Iris pigment epithelial cell (primary cell): ENCODE data around the gene EPHA5.
A peak's percentile ranks its signal among the peaks of the same experiment; 100 is the strongest.

Experiments
- DNase-seq: peaks from one replicate; pipeline ENCODE4 v3.0.0-alpha.2; 2011; ENCODE audit warnings: low read depth

The EPHA5 gene

GRCh38 chr4:65495439-65495838 is 174.8 kb downstream of the EPHA5 start:
- no peak for DNase-seq

GRCh38 chr4:65482410-65482809 is 187.9 kb downstream of the EPHA5 start:
- DNase-seq: peak; percentile 76

- DNase-seq: no peak
These were observed 197.8 kb downstream of the EPHA5 start for GRCh38 chr4:65472531-65472930.

- DNase-seq: no peak
These were observed 203.1 kb downstream of the EPHA5 start for GRCh38 chr4:65467068-65467680.

DNA sequence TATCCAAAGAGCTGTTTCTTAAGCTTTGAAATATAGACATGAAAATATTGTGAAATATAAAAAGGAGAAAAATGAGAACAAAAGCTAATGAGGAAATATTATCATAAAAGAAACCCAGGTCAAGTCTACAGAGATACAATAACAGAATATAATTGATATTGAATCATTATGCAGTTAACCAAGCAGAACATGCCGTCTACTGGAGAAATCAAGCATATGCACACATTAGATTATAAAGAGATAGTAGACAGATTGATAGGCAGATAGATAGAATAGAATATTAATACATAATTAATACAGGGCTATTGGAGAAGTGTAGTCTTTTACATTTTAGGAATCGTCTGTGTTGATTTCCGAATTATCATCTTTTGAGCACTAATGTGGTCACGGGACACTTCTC is 208.5 kb downstream of the EPHA5 start:
- no peak for DNase-seq

- no peak for DNase-seq
These were observed 213.3 kb downstream of the EPHA5 start for GRCh38 chr4:65457011-65457410.

DNA sequence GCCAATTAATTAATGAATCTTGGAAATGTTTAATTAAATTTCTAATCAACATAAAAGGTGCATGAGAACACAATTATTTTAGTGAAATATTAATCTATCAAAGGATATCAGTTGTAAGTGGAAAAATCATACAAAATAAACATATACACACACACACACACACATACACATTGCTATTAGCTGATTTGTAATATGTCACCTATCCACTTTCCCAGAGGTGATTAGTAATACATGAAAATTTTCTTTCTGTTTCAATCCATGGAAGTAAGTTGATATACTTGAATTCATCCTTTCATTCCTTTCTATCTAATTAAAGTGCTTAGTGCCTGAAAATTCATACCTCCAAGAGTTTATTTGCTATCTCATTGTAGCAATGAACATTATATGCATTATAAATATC is 213.7 kb downstream of the EPHA5 start:
- DNase-seq: no peak

DNA sequence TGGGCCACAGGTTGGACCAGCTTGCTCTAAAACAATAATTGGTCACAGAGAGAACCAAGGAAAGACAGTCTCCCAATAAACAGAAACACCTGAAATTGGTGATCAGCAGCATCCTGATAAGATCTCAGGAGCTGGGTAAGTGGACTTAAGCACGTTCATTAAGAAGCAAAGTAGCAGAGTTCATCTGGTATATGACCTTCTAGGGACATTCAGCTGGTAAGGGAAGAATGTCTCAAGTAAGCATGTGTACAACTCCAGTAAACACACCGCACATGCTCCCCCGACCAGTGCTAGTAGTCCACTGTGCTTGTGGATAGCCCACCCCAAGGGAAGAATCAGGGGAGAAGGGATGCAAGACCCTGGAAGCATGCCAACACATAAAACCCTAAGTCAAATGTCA is 216.9 kb downstream of the EPHA5 start:
- no peak for DNase-seq

- no peak for DNase-seq
These were observed 219.4 kb downstream of the EPHA5 start for GRCh38 chr4:65450899-65451298.

GRCh38 chr4:65437102-65437501 is 233.2 kb downstream of the EPHA5 start:
- no peak for DNase-seq

DNA sequence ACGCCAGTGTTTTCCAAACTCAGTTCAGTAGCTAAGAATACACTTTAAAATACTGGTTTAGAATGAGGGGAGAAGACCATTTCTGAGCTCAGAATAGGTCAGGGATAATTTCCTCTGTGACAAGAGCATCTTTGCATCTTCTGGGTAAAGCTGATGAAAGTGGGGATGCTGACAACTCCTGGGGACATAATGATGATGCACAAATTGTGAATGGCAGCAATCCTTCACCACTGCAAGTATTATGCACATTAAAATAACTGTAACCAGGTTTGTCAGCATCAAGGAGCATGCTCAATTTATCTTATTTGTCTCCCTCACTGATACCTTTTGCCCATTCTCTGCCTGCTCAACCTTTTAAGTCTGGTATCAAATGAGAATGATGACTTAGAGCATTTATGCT is 248.2 kb downstream of the EPHA5 start:
- no peak for DNase-seq

GRCh38 chr4:65420036-65420435 is 250.3 kb downstream of the EPHA5 start:
- no peak for DNase-seq

GRCh38 chr4:65416891-65417290 is 253.4 kb downstream of the EPHA5 start:
- peak; percentile 8 for DNase-seq

DNA sequence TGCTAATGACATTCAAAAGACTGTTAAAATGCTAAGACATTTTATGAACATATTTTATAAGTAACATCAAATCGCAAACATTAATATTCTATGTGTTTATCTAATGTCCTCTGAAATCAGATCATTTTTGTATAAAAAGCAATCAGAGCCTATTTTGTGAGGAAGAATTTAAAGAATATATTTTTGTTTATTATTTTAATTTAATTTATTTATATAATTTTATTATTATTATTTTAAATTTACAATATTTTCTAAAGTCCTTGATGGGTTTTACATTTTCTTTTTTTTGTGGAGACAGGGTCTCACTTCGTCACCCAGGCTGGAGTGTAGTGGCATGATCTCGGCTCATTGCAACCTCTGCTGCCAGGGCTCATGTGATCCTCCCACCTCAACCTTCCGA is 262.8 kb downstream of the EPHA5 start:
- DNase-seq: no peak

- DNase-seq: no peak
These were observed 269.2 kb downstream of the EPHA5 start for GRCh38 chr4:65401083-65401482.

DNA sequence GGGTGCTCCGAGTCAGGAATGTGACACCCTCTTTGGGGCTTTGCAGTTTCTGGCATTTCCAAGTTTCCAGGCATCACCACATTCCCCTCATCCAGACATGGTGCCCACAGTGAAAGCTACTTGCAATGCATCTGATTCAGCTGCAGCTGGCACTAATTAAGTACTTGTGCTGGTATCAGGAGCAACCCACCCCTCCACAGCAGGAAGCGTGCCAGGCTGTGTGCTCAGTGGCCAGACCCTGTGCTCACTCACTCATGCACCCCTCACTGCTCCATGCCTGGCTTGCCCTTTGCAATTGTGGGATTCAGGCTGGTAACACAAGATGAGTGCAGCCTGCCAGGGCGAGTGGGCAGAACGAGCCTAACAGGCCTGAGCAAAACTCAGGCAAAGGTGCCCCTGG is 271.2 kb downstream of the EPHA5 start:
- no peak for DNase-seq

DNA sequence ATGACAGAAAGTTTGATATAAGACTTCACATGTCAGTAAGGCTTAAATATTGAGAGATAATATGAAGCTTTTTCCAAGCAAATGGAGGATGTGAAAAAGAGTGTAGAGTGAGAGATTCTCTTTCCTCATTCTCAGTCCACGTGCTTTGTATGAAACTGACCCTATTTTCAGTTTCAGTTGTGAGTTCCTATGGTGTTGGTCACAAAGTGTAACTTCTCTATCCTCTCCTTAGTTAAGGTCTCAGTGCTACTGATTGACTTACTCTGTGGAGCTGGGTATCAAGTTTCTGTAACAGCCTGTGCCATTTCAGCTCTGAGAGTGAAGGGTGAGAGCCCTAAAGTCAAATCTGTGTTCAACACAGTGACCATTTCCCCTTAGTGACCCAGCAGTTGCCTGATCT is 277.2 kb downstream of the EPHA5 start:
- DNase-seq: peak; percentile 3

DNA sequence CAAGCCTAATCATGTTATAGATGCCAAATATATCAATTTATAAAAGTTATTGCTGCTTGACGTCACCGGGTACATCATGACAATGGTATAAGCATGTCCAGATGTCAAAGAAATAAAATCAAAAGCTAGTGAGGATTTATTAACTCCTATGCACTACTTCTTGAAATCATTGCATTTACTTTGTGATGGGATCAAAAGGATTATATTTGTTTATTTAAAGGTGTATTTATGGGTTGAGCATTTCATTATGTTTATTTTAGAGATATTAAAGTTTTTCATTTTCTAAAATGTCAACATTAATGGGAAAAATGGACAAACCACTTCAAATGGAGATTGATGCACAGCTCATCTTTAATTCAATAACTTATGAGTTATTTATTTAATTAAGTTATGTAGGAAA is 277.8 kb downstream of the EPHA5 start:
- DNase-seq: no peak

DNA sequence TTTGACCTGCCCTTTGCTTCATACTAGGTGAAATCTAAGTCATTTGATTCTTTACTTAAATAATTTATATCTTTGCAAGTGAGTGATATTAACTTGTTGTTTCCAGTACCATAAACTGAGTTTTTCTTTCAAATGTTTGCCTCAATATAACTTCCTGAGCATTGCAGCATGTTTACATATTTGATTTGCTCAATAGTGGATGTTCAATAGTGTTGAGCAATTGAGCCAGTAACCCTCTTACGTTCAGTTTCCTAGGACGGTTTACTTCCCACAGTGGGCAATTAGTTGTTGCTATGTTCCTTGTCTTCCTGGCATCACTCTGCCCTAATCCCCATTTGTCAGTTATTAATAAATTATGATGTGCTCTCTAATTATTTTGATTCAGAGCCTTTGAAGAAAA is 278.5 kb downstream of the EPHA5 start:
- DNase-seq: peak; percentile 52

GRCh38 chr4:65391382-65391781 is 278.9 kb downstream of the EPHA5 start:
- no peak for DNase-seq

DNA sequence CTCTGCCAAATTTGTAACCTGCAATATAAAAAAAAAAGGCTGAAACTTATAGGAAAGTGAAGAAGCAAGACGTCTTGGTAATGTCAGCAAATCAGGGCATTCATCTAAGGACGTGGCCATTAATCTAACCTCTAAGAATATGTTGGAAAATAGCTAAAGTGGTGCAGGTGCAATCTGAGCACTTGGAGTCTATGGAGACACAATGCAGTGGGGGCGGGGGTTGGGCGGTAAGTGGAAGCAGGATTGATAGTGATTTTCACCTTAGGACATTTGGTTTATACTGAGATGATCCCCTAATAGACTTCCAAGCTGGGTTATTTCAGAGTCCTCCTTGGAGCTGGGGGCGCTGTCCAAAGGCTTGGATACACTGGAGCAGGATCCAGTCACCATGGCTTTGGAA is 283.4 kb downstream of the EPHA5 start:
- no peak for DNase-seq

DNA sequence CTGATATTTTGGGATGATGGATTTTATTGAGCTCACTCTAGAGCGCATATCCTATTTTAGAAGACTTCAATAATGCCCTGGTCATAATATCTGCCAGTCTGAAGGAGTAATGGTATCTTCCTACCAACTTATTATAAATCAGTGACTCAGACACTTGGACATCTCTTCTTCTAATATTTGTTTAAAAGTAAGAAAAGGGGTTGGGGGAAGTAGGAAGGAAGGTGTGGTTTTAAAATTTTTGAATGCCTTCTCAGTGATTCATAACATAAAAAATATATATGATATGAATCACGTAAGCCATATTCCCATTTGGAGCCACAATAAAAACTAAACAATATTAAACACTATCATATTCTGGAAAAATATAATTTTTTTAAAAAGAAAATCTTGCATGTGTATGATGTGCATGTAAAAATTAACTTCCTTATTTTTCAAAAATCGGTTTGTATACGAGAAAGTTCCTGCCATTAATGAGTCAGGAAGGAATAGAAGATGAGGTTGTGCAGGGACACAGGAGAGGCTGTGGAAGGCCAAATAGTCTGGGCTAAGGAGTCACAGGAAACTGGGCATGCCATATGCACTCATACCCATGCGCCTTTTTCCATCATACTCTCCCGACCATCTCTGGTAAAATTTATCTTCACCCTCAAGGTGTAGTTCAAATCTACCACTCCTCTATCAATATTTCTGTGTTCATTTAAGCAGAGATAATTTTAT is 286.5 kb downstream of the EPHA5 start:
- DNase-seq: peak; percentile 66

GRCh38 chr4:65381648-65382047 is 288.6 kb downstream of the EPHA5 start:
- no peak for DNase-seq

DNA sequence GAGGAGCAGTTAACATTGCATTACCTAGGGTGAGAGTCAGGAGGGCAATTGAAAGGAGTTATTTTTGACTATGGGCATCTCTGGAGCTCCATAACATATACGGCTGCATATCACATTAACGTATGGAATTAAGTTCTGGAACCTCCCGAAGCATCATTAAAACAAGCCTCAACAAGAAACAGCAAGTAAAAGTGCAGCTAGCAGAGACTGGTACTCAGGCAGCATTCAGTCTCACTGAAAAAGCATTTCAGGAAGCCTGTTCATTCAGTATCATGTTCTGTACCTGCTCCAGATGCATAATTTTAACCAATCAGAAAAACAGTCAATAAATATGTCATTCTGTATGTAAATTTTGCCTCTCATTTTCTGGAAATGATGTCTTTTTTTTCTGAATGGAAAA is 299.6 kb downstream of the EPHA5 start:
- DNase-seq: no peak
